ENCODE results near the gene TMCO5A. TPM values are rescaled to one million over a fixed set of nuclear protein-coding genes. Genes with fewer than 3 reads are reported as not detected.

Gene TMCO5A
- total and polyA plus RNA-seq, 2 of the 13 experiments (the other 11 are each of a cell fraction or from before 2014, with no cell fraction given) = not detected

- ChIA-PET POLR2A (no interaction called here), CTCF (ENCODE audit: low intra/inter-chr PET ratio, low total read pairs) (no interaction called here)
- H3K4me2 ChIP-seq (ENCODE audit: low read depth, low read length) = no peak overlapping the region
- TF ChIP-seq AGO1 (IDR thresholded peaks at IDR 0.05; ENCODE audit: low read depth, low read length, poor library complexity, severe bottlenecking) (no peak), XBP1 (CRISPR knock-in tag; IDR thresholded peaks at IDR 0.05) (no peak), HINFP (CRISPR knock-in tag; IDR thresholded peaks at IDR 0.05; ENCODE audit: low read depth) (no peak), SP2 (CRISPR knock-in tag; IDR thresholded peaks at IDR 0.05) (no peak), RBM39 (IDR thresholded peaks at IDR 0.05; ENCODE audit: low read depth, low read length, poor library complexity, severe bottlenecking) (no peak), MAFG (CRISPR knock-in tag; IDR thresholded peaks at IDR 0.05) (no peak)
- H3K9ac ChIP-seq (ENCODE audit: insufficient read depth, low read depth, low read length) = no peak overlapping the region
- H2AFZ ChIP-seq (ENCODE audit: low read length) = no peak overlapping the region
- no peaks in the 10 kb centered on the region for H3K36me3 ChIP-seq (replicated peaks in 1 of 2; ENCODE audit: control insufficient read depth in 1 of 2, insufficient read depth in 2 of 2, low read length in 2 of 2)
- no peaks in the 10 kb centered on the region for H3K9me3 ChIP-seq (ENCODE audit: low read length)
- BruUV-seq (replicated peaks) = no TSS peak
- H3K4me1 ChIP-seq (ENCODE audit: insufficient read depth, low read length) = no peaks in the 10 kb centered on the region
- intact Hi-C loops (cut with micrococcal nuclease; ENCODE audit: unreplicated experiment) (loop anchor here (10.0 kb wide), 1 partner anchor 751 kb away; no protein-coding TSS in a partner anchor), in situ Hi-C loops (cut with HindIII; ENCODE audit: extremely low pct_ligation_motif_present, low pct_unique_long_range_greater_than_20kb) (loop anchor here (25.0 kb wide), 2 partner anchors 998 to 1373 kb away; no protein-coding TSS in a partner anchor)
- no peak for FAIRE-seq
- peaks cover 0 to 3% of the 10 kb centered on the region in 2 experiments; a peak in 1 of 5 replicates for H3K27me3 ChIP-seq (ENCODE audit: control insufficient read depth in 1 of 2, insufficient read depth in 2 of 2, low read length in 2 of 2)
- H3K4me3 ChIP-seq (replicated peaks in 1 of 3; ENCODE audit: insufficient read depth in 1 of 3, low read depth in 2 of 3, low read length in 3 of 3) = no peak overlapping the region
- H3K27ac ChIP-seq (ENCODE audit: extremely low read length, insufficient read depth, low read length) = no peak overlapping the region
- no peak for DNase-seq (ENCODE audit: low spot score)
- no peaks in the 10 kb centered on the region for H3K79me2 ChIP-seq (ENCODE audit: insufficient read depth, low read length)
- no peak for ATAC-seq
- H4K20me1 ChIP-seq (ENCODE audit: insufficient read depth, low read length) = no peaks in the 10 kb centered on the region
Measured at GRCh38 chr15:37885651-37886050, 48.8 kb upstream of the TMCO5A start.

DNA sequence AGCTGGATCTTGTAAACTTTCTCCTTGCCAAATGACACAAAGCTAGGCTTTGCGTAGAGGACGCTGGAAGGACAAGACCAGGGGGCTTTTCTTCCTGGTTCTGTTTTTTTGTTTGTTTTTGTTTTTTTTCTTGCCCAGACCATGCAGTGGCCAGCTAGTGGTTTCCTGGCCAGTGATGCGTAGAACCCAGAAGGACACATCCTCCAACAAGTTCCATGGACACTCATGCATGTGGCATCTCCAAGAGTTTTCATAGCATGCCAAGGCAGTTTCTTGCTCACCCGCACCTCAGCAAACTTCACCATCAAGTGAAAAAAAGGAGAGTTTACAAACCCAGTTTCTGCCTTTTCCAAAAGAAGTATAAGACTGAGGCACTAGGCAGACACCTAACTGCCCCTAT, 46.1 kb upstream of the TMCO5A start:
- intact Hi-C loops (cut with micrococcal nuclease; ENCODE audit: unreplicated experiment) = loop anchor here (10.0 kb wide), 1 partner anchor 754 kb away; no protein-coding TSS in a partner anchor
- ATAC-seq = no peak
- POLR2A ChIA-PET = no interaction called here
- TF ChIP-seq KDM3A (CRISPR knock-in tag; IDR thresholded peaks at IDR 0.05; ENCODE audit: low read depth) (no peak), ZNF549 (CRISPR knock-in tag; IDR thresholded peaks at IDR 0.05) (no peak), HOXA9 (CRISPR knock-in tag; IDR thresholded peaks at IDR 0.05; ENCODE audit: borderline replicate concordance) (no peak), PRPF4 (IDR thresholded peaks at IDR 0.05; ENCODE audit: low read depth, low read length, poor library complexity, severe bottlenecking) (no peak)
- TF ChIP-seq, protein P1, sequence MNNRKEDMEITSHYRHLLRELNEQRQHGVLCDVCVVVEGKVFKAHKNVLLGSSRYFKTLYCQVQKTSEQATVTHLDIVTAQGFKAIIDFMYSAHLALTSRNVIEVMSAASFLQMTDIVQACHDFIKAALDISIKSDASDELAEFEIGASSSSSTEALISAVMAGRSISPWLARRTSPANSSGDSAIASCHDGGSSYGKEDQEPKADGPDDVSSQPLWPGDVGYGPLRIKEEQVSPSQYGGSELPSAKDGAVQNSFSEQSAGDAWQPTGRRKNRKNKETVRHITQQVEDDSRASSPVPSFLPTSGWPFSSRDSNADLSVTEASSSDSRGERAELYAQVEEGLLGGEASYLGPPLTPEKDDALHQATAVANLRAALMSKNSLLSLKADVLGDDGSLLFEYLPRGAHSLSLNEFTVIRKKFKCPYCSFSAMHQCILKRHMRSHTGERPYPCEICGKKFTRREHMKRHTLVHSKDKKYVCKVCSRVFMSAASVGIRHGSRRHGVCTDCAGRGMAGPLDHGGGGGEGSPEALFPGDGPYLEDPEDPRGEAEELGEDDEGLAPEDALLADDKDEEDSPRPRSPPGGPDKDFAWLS (CRISPR knock-in tag; IDR thresholded peaks at IDR 0.05; ENCODE audit: borderline replicate concordance) = no peak

More for the DNA sequence above, 46.1 kb upstream of the TMCO5A start:
- Histone ChIP-seq H2AFZ (ENCODE audit: low read length) (no peak overlapping the region), H4K20me1 (ENCODE audit: insufficient read depth, low read length) (no peaks in the 10 kb centered on the region), H3K4me1 (ENCODE audit: insufficient read depth, low read length) (no peaks in the 10 kb centered on the region), H3K79me2 (ENCODE audit: insufficient read depth, low read length) (no peaks in the 10 kb centered on the region), H3K27me3 (ENCODE audit: control insufficient read depth in 1 of 2, insufficient read depth in 2 of 2, low read length in 2 of 2) (peaks cover 0 to 3% of the 10 kb centered on the region in 2 experiments; a peak in 1 of 5 replicates), H3K36me3 (replicated peaks in 1 of 2; ENCODE audit: control insufficient read depth in 1 of 2, insufficient read depth in 2 of 2, low read length in 2 of 2) (no peaks in the 10 kb centered on the region), H3K4me3 (replicated peaks in 1 of 3; ENCODE audit: insufficient read depth in 1 of 3, low read depth in 2 of 3, low read length in 3 of 3) (no peak overlapping the region), H3K9me3 (ENCODE audit: low read length) (no peaks in the 10 kb centered on the region), H3K9ac (ENCODE audit: insufficient read depth, low read depth, low read length) (no peak overlapping the region), H3K27ac (ENCODE audit: extremely low read length, insufficient read depth, low read length) (no peak overlapping the region), H3K4me2 (ENCODE audit: low read depth, low read length) (no peak overlapping the region)
- WGBS (ENCODE audit: low lambda C conversion rate) = 37% methylated on average over 4 of the region's 4 CpGs
- in situ Hi-C loops (cut with HindIII; ENCODE audit: extremely low pct_ligation_motif_present, low pct_unique_long_range_greater_than_20kb) = loop anchor here (25.0 kb wide), 2 partner anchors 1001 to 1376 kb away; no protein-coding TSS in a partner anchor
- DNase-seq (ENCODE audit: low spot score) (no peak), FAIRE-seq (no peak)
- BruUV-seq (replicated peaks) = no TSS peak
- CTCF ChIA-PET (ENCODE audit: low intra/inter-chr PET ratio, low total read pairs) = no interaction called here
